Tibial artery (tissue), 4 donors: Measurements from ENCODE around the gene TAAR1.
"Not testable (repeated sequence)": the region's sequence is repeated elsewhere in the genome, so short reads cannot be mapped to it uniquely, and the experiment has no call there.

Experiments used
- DNase-seq, 2 donors: peaks; one replicate each; pipeline ENCODE4 v3.0.0-alpha.2; 2019
- H3K27ac ChIP-seq, 2 donors: fragments of 200-600 bp; sonication (generic) in 1 of 2; 1 replicate in 1 of 2; 2 replicates in 1 of 2; pipeline ENCODE4 v1.5.1; 2018 to 2019; ENCODE audit warnings: mild to moderate bottlenecking in 1 of 2
- H3K27me3 ChIP-seq, 2 donors: fragments of 200-600 bp; sonication (generic) in 1 of 2; one replicate each; pipeline versions ENCODE4 v1.5.1 to v1.6.0; 2016 to 2019
- H3K36me3 ChIP-seq, 3 donors: fragments of 200-600 bp; sonication (generic) in 2 of 3; one replicate each; pipeline ENCODE4 v1.5.1; 2016 to 2019; ENCODE audit warnings: mild to moderate bottlenecking in 2 of 3
- H3K4me1 ChIP-seq, 4 donors: fragments of 200-600 bp; sonication (generic) in 2 of 4; 1 replicate in 3 of 4; 2 replicates in 1 of 4; pipeline ENCODE4 v1.5.1; 2016 to 2019
- H3K4me3 ChIP-seq, 2 donors: fragments of 200-600 bp; sonication (generic) in 1 of 2; 1 replicate in 1 of 2; 2 replicates in 1 of 2; pipeline ENCODE4 v1.5.1; 2018 to 2019; ENCODE audit warnings: mild to moderate bottlenecking in 2 of 2
- H3K9me3 ChIP-seq, 3 donors: fragments of 200-600 bp; sonication (generic) in 1 of 3; one replicate each; pipeline ENCODE4 v1.5.1; 2016 to 2019
- intact Hi-C: fragments of 100-400 bp; cut with DNase I; formaldehyde crosslinking; loops from one replicate; pipeline ENCODE4 v1.15.0; 2023; ENCODE audit warnings: low total_unique reads
- TF ChIP-seq, protein P1 (sequence below), 2 experiments: fragments of 200-600 bp in 1 of 2; fragments of 450-650 bp in 1 of 2; IDR thresholded peaks; one replicate each; pipeline ENCODE4 v1.5.1; 2017 to 2019; ENCODE audit warnings: antibody characterized with exemption in 2 of 2, mild to moderate bottlenecking in 1 of 2, moderate library complexity in 1 of 2

Gene TAAR1

DNA sequence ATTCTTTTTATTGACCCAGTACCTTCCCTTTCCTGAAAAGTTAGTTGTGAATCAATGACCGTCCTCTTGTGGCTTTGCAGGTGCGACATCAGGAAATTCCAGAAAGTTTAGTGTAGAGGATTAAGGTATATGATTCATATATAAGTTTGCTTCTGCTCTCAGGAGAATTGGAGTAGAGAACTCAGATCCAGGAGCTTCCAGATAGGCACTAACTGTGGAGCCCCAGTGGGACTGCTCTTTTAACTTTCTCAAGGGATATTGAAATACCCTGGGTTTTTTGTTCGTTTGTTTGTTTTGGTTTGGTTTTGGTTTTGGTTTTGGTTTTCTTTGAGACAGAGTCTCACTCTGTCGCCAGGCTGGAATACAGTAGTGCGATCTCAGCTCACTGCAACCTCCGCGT, 44.4 kb downstream of the TAAR1 start:
- no peaks in the 10 kb centered on the region for H3K9me3 ChIP-seq
- no peaks in the 10 kb centered on the region for H3K4me1 ChIP-seq
- DNase-seq = no peak
- intact Hi-C loops = no loop called here
- H3K4me3 ChIP-seq = no peak overlapping the region
- H3K36me3 ChIP-seq = no peaks in the 10 kb centered on the region
- TF ChIP-seq, protein P1, sequence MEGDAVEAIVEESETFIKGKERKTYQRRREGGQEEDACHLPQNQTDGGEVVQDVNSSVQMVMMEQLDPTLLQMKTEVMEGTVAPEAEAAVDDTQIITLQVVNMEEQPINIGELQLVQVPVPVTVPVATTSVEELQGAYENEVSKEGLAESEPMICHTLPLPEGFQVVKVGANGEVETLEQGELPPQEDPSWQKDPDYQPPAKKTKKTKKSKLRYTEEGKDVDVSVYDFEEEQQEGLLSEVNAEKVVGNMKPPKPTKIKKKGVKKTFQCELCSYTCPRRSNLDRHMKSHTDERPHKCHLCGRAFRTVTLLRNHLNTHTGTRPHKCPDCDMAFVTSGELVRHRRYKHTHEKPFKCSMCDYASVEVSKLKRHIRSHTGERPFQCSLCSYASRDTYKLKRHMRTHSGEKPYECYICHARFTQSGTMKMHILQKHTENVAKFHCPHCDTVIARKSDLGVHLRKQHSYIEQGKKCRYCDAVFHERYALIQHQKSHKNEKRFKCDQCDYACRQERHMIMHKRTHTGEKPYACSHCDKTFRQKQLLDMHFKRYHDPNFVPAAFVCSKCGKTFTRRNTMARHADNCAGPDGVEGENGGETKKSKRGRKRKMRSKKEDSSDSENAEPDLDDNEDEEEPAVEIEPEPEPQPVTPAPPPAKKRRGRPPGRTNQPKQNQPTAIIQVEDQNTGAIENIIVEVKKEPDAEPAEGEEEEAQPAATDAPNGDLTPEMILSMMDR (IDR thresholded peaks at IDR 0.05) = no peak
- no peaks in the 10 kb centered on the region for H3K27me3 ChIP-seq
- H3K27ac ChIP-seq = no peak overlapping the region

DNA sequence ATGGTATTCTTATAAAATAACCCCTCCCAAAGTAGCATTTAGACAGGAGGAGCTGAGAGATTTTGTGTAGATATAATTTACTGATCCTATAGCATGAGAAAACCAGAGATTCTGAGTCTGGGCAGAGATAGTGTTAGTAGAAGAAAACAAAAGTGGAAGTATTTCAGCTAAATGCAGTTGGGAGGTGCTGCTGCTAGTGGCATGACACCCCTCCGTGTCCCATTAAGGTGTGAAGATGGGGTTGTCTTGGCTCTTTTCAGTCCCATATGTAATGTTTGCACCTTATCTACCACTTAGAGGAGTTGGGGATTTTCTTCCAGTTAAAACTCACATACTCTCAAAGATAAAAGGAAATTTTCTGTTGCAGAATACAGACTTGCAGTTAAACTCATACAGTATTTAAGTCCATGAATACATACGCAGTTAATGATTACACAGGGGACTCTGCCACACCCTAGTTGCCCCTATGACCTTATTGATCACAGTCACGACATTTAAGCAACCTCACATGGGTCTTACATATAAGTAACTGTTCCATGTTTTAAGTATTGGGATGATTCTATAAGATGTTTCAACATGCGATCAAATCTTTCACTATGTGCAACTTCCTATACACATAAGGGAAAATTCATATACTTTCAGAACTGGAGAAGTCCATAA, 46.4 kb downstream of the TAAR1 start:
- TF ChIP-seq, protein P1 (IDR thresholded peaks at IDR 0.05) = no peak
- Histone ChIP-seq H3K4me3 (no peak overlapping the region), H3K36me3 (no peaks in the 10 kb centered on the region), H3K27ac (no peak overlapping the region), H3K27me3 (no peaks in the 10 kb centered on the region), H3K9me3 (no peaks in the 10 kb centered on the region), H3K4me1 (no peaks in the 10 kb centered on the region)
- DNase-seq = no peak
- intact Hi-C loops = no loop called here

DNA sequence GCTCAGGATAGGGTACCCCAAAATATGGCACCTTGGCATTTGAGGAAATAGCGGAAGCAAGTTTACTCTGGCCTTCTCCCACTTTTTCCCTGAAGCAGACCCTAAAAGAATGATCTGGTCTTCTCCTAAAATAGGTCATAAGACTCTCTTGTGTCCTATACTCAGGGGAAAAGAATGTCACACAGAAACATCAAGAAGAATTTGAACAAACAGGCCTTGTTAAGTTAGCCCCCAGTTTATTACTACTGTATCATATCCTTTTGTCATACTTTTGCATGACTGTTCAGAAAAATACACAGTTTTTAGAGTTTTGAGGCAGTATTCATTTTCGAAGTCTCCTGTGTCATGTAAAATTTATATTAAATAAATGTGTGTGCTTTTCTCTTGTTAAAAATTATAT, 47.4 kb downstream of the TAAR1 start:
- Histone ChIP-seq H3K27me3 (no peaks in the 10 kb centered on the region), H3K4me3 (no peak overlapping the region), H3K4me1 (no peaks in the 10 kb centered on the region), H3K27ac (no peak overlapping the region), H3K9me3 (no peaks in the 10 kb centered on the region), H3K36me3 (no peaks in the 10 kb centered on the region)
- no peak for DNase-seq
- TF ChIP-seq, protein P1 (IDR thresholded peaks at IDR 0.05) = no peak
- intact Hi-C loops = no loop called here

DNA sequence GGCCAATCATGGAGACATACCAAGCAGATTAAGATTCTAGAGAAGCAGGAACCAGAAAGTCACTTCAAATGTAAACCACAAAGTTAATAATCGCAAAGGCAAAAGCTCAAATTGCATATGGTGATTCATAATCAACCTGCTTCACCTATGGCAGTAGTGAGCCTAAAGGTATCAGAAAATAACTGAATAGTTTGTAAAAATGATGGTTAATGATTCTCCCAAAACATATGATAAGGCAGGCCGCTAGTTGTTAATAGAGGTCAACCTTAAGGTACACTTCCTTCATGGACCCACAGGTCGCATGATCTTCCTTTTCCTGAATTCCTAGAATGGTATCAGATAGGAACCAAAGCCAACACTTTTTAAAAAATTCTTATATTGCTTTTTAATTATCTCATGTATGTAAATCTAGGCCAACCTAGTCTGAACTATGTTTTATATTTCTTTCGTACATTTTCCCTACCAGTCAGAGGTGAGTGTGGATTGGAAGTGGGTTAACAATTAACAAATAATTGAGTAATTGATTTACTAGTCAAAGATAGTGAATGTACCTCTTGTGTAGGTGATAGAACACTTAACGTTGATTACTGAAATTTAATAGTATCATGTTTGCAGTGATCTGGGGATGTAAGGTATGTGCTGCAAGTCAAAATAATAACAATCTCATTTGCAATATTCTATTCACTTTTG, 51.3 kb downstream of the TAAR1 start:
- TF ChIP-seq, protein P1 (IDR thresholded peaks at IDR 0.05) = no peak
- intact Hi-C loops = loop anchor here (5.0 kb wide), 1 partner anchor 285 kb away; no protein-coding TSS in a partner anchor
- Histone ChIP-seq H3K9me3 (no peaks in the 10 kb centered on the region), H3K27ac (no peak overlapping the region), H3K4me3 (no peak overlapping the region), H3K4me1 (no peaks in the 10 kb centered on the region), H3K36me3 (no peaks in the 10 kb centered on the region), H3K27me3 (peaks cover 0 to 3% of the 10 kb centered on the region in 2 donors)
- no peak for DNase-seq

DNA sequence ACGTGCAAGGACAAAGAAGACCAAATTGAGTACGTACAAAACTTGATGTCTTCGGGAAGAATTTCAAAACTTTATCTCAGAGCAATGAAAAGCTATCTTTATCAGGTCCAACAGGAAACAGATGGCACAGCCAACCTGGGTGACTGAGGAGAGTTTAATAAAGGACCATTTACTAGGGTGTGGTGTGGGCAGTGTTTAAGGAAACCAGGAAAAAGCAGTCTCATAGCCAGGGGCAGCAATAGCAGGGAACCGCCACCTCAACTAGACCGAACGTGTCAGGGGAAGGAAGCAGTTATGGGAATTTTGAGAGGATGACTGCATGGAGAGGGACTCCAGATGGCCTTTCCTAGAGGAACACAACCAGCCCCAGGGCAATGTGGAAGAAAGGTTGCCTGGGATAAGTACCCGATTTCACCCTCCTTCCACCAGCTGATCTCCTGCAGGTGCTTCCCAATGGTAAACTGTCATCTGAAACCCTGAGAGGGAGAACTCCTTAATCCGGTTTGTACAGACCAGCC, 54.3 kb downstream of the TAAR1 start:
- Histone ChIP-seq H3K9me3 (no peaks in the 10 kb centered on the region), H3K4me1 (no peaks in the 10 kb centered on the region), H3K36me3 (no peaks in the 10 kb centered on the region), H3K4me3 (no peak overlapping the region), H3K27me3 (peaks cover 0 to 3% of the 10 kb centered on the region in 2 donors), H3K27ac (no peak overlapping the region)
- intact Hi-C loops = loop anchor here (5.0 kb wide), 1 partner anchor 288 kb away; no protein-coding TSS in a partner anchor
- TF ChIP-seq, protein P1 (IDR thresholded peaks at IDR 0.05) = no peak
- no peak for DNase-seq

DNA sequence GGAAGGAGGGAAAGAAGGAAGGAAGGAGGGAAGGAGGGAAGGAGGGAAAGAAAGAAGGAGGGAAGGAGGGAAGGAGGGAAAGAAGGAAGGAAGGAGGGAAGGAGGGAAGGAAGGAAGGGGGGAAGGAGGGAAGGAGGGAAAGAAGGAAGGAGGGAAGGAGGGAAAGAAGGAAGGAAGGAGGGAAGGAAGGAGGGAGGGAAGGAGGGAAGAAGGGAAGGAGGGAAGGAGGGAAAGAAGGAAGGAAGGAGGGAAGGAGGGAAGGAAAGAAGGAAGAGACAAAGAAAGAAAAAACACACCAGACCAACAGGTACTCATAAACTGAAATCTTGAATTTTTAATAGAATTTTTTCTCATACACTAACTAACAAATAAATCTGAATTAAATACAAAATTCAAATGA, 58.1 kb downstream of the TAAR1 start:
- H3K4me3 ChIP-seq, H3K4me1 ChIP-seq, H3K9me3 ChIP-seq, intact Hi-C loops, H3K27ac ChIP-seq, H3K27me3 ChIP-seq, H3K36me3 ChIP-seq, DNase-seq: not testable (repeated sequence)
